Fibroblast of lung (primary cell): ENCODE measurements around the gene DLGAP1. TPM values are rescaled to one million over a fixed set of nuclear protein-coding genes. Genes with fewer than 3 reads are reported as not detected.

Experiments used
- DNase-seq, 2 donors: peaks; one replicate each; pipeline versions ENCODE4 v3.0.0 to v3.0.0-alpha.2; 2010; ENCODE audit warnings: low read depth in 2 of 2
- H2AFZ ChIP-seq: 2 replicates; pipeline ENCODE4 v1.5.1; 2012; ENCODE audit warnings: low read length, control low read depth, inconsistent platforms
- H3K27ac ChIP-seq: 2 replicates; pipeline ENCODE4 v1.5.1; 2011; ENCODE audit warnings: low read length, control low read depth; ENCODE audit not compliant: insufficient read depth
- H3K27me3 ChIP-seq: 2 replicates; pipeline ENCODE4 v1.5.1; 2011; ENCODE audit warnings: mild to moderate bottlenecking, low read length; ENCODE audit not compliant: control insufficient read depth, insufficient read depth
- H3K36me3 ChIP-seq: 2 replicates; pipeline ENCODE4 v1.5.1; 2011; ENCODE audit warnings: low read length; ENCODE audit not compliant: control insufficient read depth, insufficient read depth
- H3K4me1 ChIP-seq: 2 replicates; pipeline ENCODE4 v1.5.1; 2011; ENCODE audit warnings: low read length; ENCODE audit not compliant: control insufficient read depth, insufficient read depth; ENCODE audit errors: extremely low read depth
- H3K4me2 ChIP-seq: 2 replicates; pipeline ENCODE4 v1.5.1; 2011; ENCODE audit warnings: low read length, control low read depth; ENCODE audit not compliant: insufficient read depth; ENCODE audit errors: extremely low read depth
- H3K4me3 ChIP-seq, 4 experiments: fragments of 200-600 bp in 1 of 4; sonication (generic) in 1 of 4; replicated peaks in 1 of 4; 2 replicates each; pipeline ENCODE4 v1.5.1; 2011 to 2016; ENCODE audit warnings: low read length in 4 of 4, low read depth in 3 of 4, mild to moderate bottlenecking in 3 of 4, control low read depth in 2 of 4, inconsistent platforms in 1 of 4, mixed read lengths in 1 of 4; ENCODE audit not compliant: insufficient read depth in 1 of 4; ENCODE audit errors: control extremely low read depth in 1 of 4
- H3K79me2 ChIP-seq: 2 replicates; pipeline ENCODE4 v1.5.1; 2012; ENCODE audit warnings: mild to moderate bottlenecking, low read length, inconsistent platforms; ENCODE audit not compliant: control insufficient read depth, insufficient read depth
- H3K9ac ChIP-seq: 2 replicates; pipeline ENCODE4 v1.5.1; 2011; ENCODE audit warnings: mild to moderate bottlenecking, low read length, control low read depth; ENCODE audit not compliant: insufficient read depth
- H3K9me3 ChIP-seq: 2 replicates; pipeline ENCODE4 v1.5.1; 2012; ENCODE audit warnings: low read depth, low read length; ENCODE audit not compliant: control insufficient read depth, insufficient read depth
- H4K20me1 ChIP-seq: 2 replicates; pipeline ENCODE4 v1.5.1; 2011; ENCODE audit warnings: low read length; ENCODE audit not compliant: control insufficient read depth, insufficient read depth; ENCODE audit errors: extremely low read depth
- EZH2 ChIP-seq: IDR thresholded peaks from 2 replicates; pipeline ENCODE4 v1.5.1; 2012; ENCODE audit warnings: low read length, control low read depth, mild to moderate bottlenecking; ENCODE audit errors: missing control alignments
- polyA plus RNA-seq, 2 donors: library from polyadenylated mRNA; depleted of rRNA in 1 of 2; stranded (reverse) in 1 of 2; unstranded in 1 of 2; fragments of >200 nt; gene quantifications; 2 replicates each; pipeline ENCODE4 v1.2.1, GENCODE V29; 2011 to 2012; ENCODE audit warnings: missing spikeins in 1 of 2
- total RNA-seq: library from RNA; depleted of rRNA; stranded (reverse); fragments of >200 nt; gene quantifications from 2 replicates; pipeline ENCODE4 v1.2.1, GENCODE V29; 2014
- TF ChIP-seq, protein P1 (sequence below), 2 donors: IDR thresholded peaks in 1 of 2; conservative IDR thresholded peaks in 1 of 2; 1 replicate in 1 of 2; 2 replicates in 1 of 2; pipeline ENCODE4 v1.5.1; 2011 to 2012; ENCODE audit warnings: low read length in 2 of 2, control low read depth in 1 of 2, inconsistent platforms in 1 of 2, low read depth in 1 of 2, mild to moderate bottlenecking in 1 of 2

DLGAP1 gene
- total and polyA plus RNA-seq, 2 donors (not counting 1 experiment from before 2014, with no cell fraction given), result 0.16 to 0.17 TPM

DNA sequence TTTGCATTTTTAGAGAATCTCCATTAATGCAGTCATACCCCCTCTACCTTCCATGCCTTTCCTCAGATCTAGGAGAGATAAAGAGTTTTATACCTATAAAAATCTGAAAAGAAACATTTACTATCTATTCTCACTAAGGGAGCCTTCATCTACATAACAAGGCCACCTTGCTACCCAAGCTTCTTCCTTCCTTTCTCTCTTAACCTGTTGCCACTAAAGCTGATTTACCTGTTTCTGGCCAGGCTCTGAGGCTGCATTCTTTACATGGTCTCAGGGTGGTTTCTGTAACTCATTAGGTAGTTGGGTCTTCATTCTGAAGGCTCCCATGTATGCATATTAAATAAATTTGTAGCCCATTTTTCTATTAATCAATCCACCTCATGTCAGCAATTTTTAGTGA is 391.6 kb downstream of the DLGAP1 start:
- TF ChIP-seq, protein P1, sequence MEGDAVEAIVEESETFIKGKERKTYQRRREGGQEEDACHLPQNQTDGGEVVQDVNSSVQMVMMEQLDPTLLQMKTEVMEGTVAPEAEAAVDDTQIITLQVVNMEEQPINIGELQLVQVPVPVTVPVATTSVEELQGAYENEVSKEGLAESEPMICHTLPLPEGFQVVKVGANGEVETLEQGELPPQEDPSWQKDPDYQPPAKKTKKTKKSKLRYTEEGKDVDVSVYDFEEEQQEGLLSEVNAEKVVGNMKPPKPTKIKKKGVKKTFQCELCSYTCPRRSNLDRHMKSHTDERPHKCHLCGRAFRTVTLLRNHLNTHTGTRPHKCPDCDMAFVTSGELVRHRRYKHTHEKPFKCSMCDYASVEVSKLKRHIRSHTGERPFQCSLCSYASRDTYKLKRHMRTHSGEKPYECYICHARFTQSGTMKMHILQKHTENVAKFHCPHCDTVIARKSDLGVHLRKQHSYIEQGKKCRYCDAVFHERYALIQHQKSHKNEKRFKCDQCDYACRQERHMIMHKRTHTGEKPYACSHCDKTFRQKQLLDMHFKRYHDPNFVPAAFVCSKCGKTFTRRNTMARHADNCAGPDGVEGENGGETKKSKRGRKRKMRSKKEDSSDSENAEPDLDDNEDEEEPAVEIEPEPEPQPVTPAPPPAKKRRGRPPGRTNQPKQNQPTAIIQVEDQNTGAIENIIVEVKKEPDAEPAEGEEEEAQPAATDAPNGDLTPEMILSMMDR (conservative IDR thresholded peaks at IDR 0.05 in 1 of 2, IDR thresholded peaks at IDR 0.05 in 1 of 2; ENCODE audit: low read depth in 1 of 2, low read length in 2 of 2), result no peak
- no peak for TF ChIP-seq EZH2
- H3K36me3 ChIP-seq, result no peaks in the 10 kb centered on the region
- H3K9me3 ChIP-seq, result no peaks in the 10 kb centered on the region
- no peak overlapping the region for H3K4me2 ChIP-seq
- no peak overlapping the region for H3K9ac ChIP-seq
- H3K79me2 ChIP-seq, result no peaks in the 10 kb centered on the region
- H4K20me1 ChIP-seq, result no peaks in the 10 kb centered on the region
- H2AFZ ChIP-seq, result no peak overlapping the region
- no peaks in the 10 kb centered on the region for H3K4me1 ChIP-seq
- H3K4me3 ChIP-seq, result no peak overlapping the region
- DNase-seq, result no peak
- H3K27me3 ChIP-seq, result no peaks in the 10 kb centered on the region
- H3K27ac ChIP-seq, result no peak overlapping the region

DNA sequence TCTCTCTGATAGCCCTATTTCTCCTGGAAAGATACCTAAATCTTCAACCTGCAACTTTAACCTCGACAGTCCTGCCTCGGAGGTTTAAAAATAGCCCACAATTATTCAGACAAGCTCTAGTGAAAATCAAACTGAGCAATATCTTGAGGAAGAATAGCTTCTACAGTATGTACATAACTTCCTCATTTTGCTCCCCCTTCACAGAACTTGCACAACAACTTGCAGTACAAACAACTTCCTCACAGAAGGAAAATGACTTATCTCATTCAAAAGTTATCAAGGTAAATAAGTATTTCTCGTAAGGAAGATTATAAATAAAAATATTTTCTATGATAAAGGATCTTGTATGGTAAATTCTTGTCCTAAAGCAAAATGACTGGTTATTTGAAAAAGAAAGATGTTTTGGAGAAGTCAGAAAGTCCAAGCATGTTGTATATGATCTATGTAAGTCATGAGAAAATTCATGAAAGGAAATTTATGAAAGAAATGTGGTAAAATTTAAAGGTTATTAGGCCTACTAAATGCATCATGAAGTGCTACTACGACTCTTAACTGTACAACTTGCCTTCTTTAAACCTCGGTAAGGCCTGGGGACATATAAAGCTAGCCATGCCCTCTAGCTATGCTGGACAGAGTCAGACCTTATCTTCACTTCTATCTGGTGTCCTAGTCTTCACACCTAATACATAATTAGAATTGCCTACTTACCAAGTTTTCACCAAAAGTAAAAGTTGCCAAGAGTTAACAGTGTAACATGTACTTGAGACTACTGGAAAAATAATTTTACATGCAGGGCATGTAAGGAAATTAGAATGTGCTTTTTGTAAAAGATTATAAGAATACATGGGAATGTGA is 394.5 kb downstream of the DLGAP1 start:
- no peak overlapping the region for H3K27ac ChIP-seq
- TF ChIP-seq, protein P1 (conservative IDR thresholded peaks at IDR 0.05 in 1 of 2, IDR thresholded peaks at IDR 0.05 in 1 of 2; ENCODE audit: low read depth in 1 of 2, low read length in 2 of 2), result no peak
- no peak for TF ChIP-seq EZH2

DNA sequence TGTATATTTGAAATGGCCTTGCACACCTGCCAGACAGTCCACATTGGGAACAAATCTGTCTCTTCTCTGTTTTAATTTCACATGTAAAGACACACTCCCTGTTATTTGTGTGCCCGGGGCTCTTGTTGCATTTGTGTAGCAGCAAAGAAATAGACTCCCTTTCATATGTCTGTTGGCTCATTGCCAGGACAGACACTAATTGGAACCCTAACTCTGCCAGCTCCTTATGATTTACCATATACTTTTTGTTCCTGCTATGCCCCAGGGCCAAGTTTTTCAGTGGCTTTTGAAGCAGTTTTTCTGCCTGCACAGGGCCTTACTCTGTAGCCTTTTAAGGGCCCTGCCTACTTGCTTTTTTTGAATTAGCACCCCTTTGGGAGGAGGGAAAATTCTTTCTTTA is 396.9 kb downstream of the DLGAP1 start:
- H2AFZ ChIP-seq, result no peak overlapping the region
- H4K20me1 ChIP-seq, result no peaks in the 10 kb centered on the region
- H3K27me3 ChIP-seq, result no peaks in the 10 kb centered on the region
- no peaks in the 10 kb centered on the region for H3K9me3 ChIP-seq
- no peaks in the 10 kb centered on the region for H3K79me2 ChIP-seq
- DNase-seq, result no peak
- H3K9ac ChIP-seq, result no peak overlapping the region
- H3K4me3 ChIP-seq, result no peak overlapping the region
- TF ChIP-seq, protein P1 (conservative IDR thresholded peaks at IDR 0.05 in 1 of 2, IDR thresholded peaks at IDR 0.05 in 1 of 2; ENCODE audit: low read depth in 1 of 2, low read length in 2 of 2), result no peak
- no peak for TF ChIP-seq EZH2
- no peaks in the 10 kb centered on the region for H3K36me3 ChIP-seq
- no peaks in the 10 kb centered on the region for H3K4me1 ChIP-seq
- H3K4me2 ChIP-seq, result no peak overlapping the region
- no peak overlapping the region for H3K27ac ChIP-seq

More for the DNA sequence above, 394.5 kb downstream of the DLGAP1 start:
- Histone ChIP-seq H3K27me3 (no peaks in the 10 kb centered on the region), H2AFZ (no peak overlapping the region), H4K20me1 (no peaks in the 10 kb centered on the region), H3K4me3 (no peak overlapping the region), H3K9ac (no peak overlapping the region), H3K4me2 (no peak overlapping the region), H3K9me3 (no peaks in the 10 kb centered on the region), H3K4me1 (no peaks in the 10 kb centered on the region), H3K36me3 (no peaks in the 10 kb centered on the region), H3K79me2 (no peaks in the 10 kb centered on the region)
- DNase-seq, result no peak
